ENCODE data around the gene GDPGP1.

- TF ChIP-seq CTCF (IDR thresholded peaks at IDR 0.05 in 2 of 3, conservative IDR thresholded peaks at IDR 0.05 in 1 of 3; ENCODE audit: borderline replicate concordance in 1 of 3, insufficient read depth in 1 of 3, low read depth in 2 of 3, low read length in 2 of 3) (no peak), CEBPB (IDR thresholded peaks at IDR 0.05; ENCODE audit: low read depth) (no peak), EZH2phosphoT487 (IDR thresholded peaks at IDR 0.05; ENCODE audit: borderline replicate concordance) (no peak), RAD21 (IDR thresholded peaks at IDR 0.05; ENCODE audit: low read depth) (no peak), MAX (IDR thresholded peaks at IDR 0.05) (no peak), YY1 (IDR thresholded peaks at IDR 0.05; ENCODE audit: extremely low read depth, insufficient replicate concordance, low read depth, low read length) (no peak), SP1 (IDR thresholded peaks at IDR 0.05; ENCODE audit: low read depth) (no peak), EGR1 (IDR thresholded peaks at IDR 0.05; ENCODE audit: low read depth) (no peak), ZFX (IDR thresholded peaks at IDR 0.05) (no peak), EZH2 (IDR thresholded peaks at IDR 0.05) (no peak), POLR2AphosphoS5 (IDR thresholded peaks at IDR 0.05; ENCODE audit: low read depth, low read length) (no peak), POLR2A (IDR thresholded peaks at IDR 0.05; ENCODE audit: borderline replicate concordance, extremely low read depth, insufficient read depth, insufficient read length) (no peak), ATF3 (IDR thresholded peaks at IDR 0.05) (no peak), SRF (IDR thresholded peaks at IDR 0.05; ENCODE audit: low read depth) (no peak)
Measured at GRCh38 chr15:90188914-90189748, 44.9 kb upstream of the GDPGP1 start.

All from HCT116 (cell line).